HCT116 (cell line): Measurements from ENCODE around the gene ARL5A. TPM values are rescaled to one million over a fixed set of nuclear protein-coding genes. Genes with fewer than 3 reads are reported as not detected.

Experiments
- ATAC-seq: fragments of 200-7000 bp; cut with Tn5 transposase; 2 replicates; pipeline ENCODE4 v1.9.1; 2020; ENCODE audit warnings: mild to moderate bottlenecking, moderate library complexity
- BruUV-seq: library from RNA; stranded (reverse); fragments of 400-500 nt; replicated peaks from 2 replicates; lab custom pipeline; 2021; lab: Mats Ljungman, UMichigan
- CTCF ChIA-PET: fragments of 300-600 bp; sonication (Branson Sonifier 250); formaldehyde crosslinking; loops from one replicate; lab custom pipeline; 2021; ENCODE audit warnings: antibody characterized with exemption; lab: Charles Lee
- POLR2A ChIA-PET: fragments of 300-600, 350-600 bp; sonication (Branson Sonifier 250); formaldehyde crosslinking; loops from one replicate; lab custom pipeline; 2021; ENCODE audit warnings: antibody characterized with exemption; lab: Charles Lee
- RAD21 ChIA-PET, 2 experiments: fragments of 300-600 bp; sonication (Branson Sonifier 250); formaldehyde crosslinking; loops; one replicate each; lab custom pipeline; 2023; ENCODE audit warnings: low total read pairs in 2 of 2; ENCODE audit not compliant: uncharacterized antibody in 2 of 2, unreplicated experiment in 2 of 2, low non-redundant PET in 1 of 2; lab: Charles Lee
- DNase-seq: peaks from one replicate; pipeline ENCODE4 v3.0.0-alpha.2; 2010; ENCODE audit warnings: low read depth, low spot score
- H2AFZ ChIP-seq: fragments of 200-600 bp; shearing (Covaris generic), sonication (generic); 2 replicates; pipeline ENCODE4 v1.6.1; 2017; ENCODE audit warnings: low read depth, mixed run types, mixed read lengths, antibody characterized with exemption, low read length; ENCODE audit not compliant: poor library complexity, severe bottlenecking
- H3K27ac ChIP-seq: 2 replicates; pipeline ENCODE4 v1.5.1; 2012; ENCODE audit warnings: low read depth, low read length
- H3K27me3 ChIP-seq: fragments of 200-600 bp; sonication (generic); 2 replicates; pipeline ENCODE4 v1.6.1; 2016; ENCODE audit warnings: mixed run types, low read length, mixed read lengths; ENCODE audit not compliant: insufficient read depth
- H3K36me3 ChIP-seq, 2 experiments: fragments of 200-500 bp in 1 of 2; fragments of 200-600 bp in 1 of 2; sonication (Bioruptor generic) in 1 of 2; sonication (generic) in 1 of 2; 2 replicates each; pipeline versions ENCODE4 v1.5.1 to v1.6.1; 2014 to 2016; ENCODE audit warnings: low read length in 2 of 2, inconsistent platforms in 1 of 2, mixed read lengths in 1 of 2, mixed run types in 1 of 2; ENCODE audit not compliant: insufficient read depth in 2 of 2, control insufficient read depth in 1 of 2
- H3K4me1 ChIP-seq, 2 experiments: fragments of 200-600 bp in 1 of 2; sonication (generic) in 1 of 2; 2 replicates each; pipeline versions ENCODE4 v1.5.1 to v1.6.1; 2012 to 2017; ENCODE audit warnings: low read length in 2 of 2, inconsistent platforms in 1 of 2, mild to moderate bottlenecking in 1 of 2, mixed read lengths in 1 of 2, mixed run types in 1 of 2, moderate library complexity in 1 of 2; ENCODE audit not compliant: insufficient read depth in 2 of 2, control insufficient read depth in 1 of 2
- H3K4me2 ChIP-seq: fragments of 200-600 bp; sonication (generic); 2 replicates; pipeline ENCODE4 v1.6.1; 2017; ENCODE audit warnings: mixed run types, low read length, mixed read lengths
- H3K4me3 ChIP-seq, 2 experiments: fragments of 200-600 bp in 1 of 2; sonication (generic) in 1 of 2; replicated peaks in 1 of 2; 2 replicates each; pipeline ENCODE4 v1.5.1; 2011 to 2016; ENCODE audit warnings: low read length in 2 of 2, control low read depth in 1 of 2, low read depth in 1 of 2, mild to moderate bottlenecking in 1 of 2, mixed read lengths in 1 of 2, mixed run types in 1 of 2
- H3K79me2 ChIP-seq: fragments of 200-600 bp; sonication (generic); 2 replicates; pipeline ENCODE4 v1.6.1; 2017; ENCODE audit warnings: mild to moderate bottlenecking, mixed run types, low read length, moderate library complexity, mixed read lengths; ENCODE audit not compliant: insufficient read depth
- H3K9ac ChIP-seq: fragments of 200-600 bp; sonication (generic); 2 replicates; pipeline ENCODE4 v1.6.1; 2016; ENCODE audit warnings: low read length, mixed read lengths
- H3K9me2 ChIP-seq: fragments of 200-600 bp; sonication (generic), shearing (Covaris generic); 2 replicates; pipeline ENCODE4 v1.6.1; 2017; ENCODE audit warnings: mixed run types, mild to moderate bottlenecking, moderate library complexity; ENCODE audit not compliant: insufficient read depth
- H3K9me3 ChIP-seq, 2 experiments: fragments of 200-500 bp in 1 of 2; fragments of 200-600 bp in 1 of 2; sonication (Bioruptor generic) in 1 of 2; sonication (generic) in 1 of 2; 2 replicates each; pipeline ENCODE4 v1.6.1; 2014 to 2017; ENCODE audit warnings: low read length in 2 of 2, mixed read lengths in 2 of 2, inconsistent platforms in 1 of 2, low read depth in 1 of 2, mild to moderate bottlenecking in 1 of 2, mixed run types in 1 of 2, moderate library complexity in 1 of 2; ENCODE audit not compliant: control insufficient read depth in 1 of 2, insufficient read depth in 1 of 2
- H4K20me1 ChIP-seq: fragments of 200-600 bp; sonication (generic), shearing (Covaris generic); 2 replicates; pipeline ENCODE4 v1.6.1; 2017; ENCODE audit warnings: mixed run types, mild to moderate bottlenecking, moderate library complexity; ENCODE audit not compliant: insufficient read depth
- CBX3 ChIP-seq: IDR thresholded peaks from 2 replicates; pipeline ENCODE4 v1.6.1; 2012; ENCODE audit warnings: low read depth
- CEBPB ChIP-seq: IDR thresholded peaks from 2 replicates; pipeline ENCODE4 v1.6.1; 2012; ENCODE audit warnings: low read depth
- EZH2phosphoT487 ChIP-seq: fragments of 200-600 bp; IDR thresholded peaks from 2 replicates; pipeline ENCODE4 v1.6.1; 2018; ENCODE audit warnings: antibody characterized with exemption, borderline replicate concordance
- FOSL1 ChIP-seq: IDR thresholded peaks from 2 replicates; pipeline ENCODE4 v1.6.1; 2012; ENCODE audit warnings: low read depth
- POLR2AphosphoS5 ChIP-seq: IDR thresholded peaks from 2 replicates; pipeline ENCODE4 v1.6.1; 2011; ENCODE audit warnings: mild to moderate bottlenecking, low read depth, low read length, moderate library complexity
- RAD21 ChIP-seq: IDR thresholded peaks from 2 replicates; pipeline ENCODE4 v1.6.1; 2012; ENCODE audit warnings: low read depth, mild to moderate bottlenecking
- SIN3A ChIP-seq: IDR thresholded peaks from 2 replicates; pipeline ENCODE4 v1.6.1; 2012; ENCODE audit warnings: low read depth
- SRF ChIP-seq: IDR thresholded peaks from 2 replicates; pipeline ENCODE4 v1.6.1; 2012; ENCODE audit warnings: low read depth
- TCF7L2 ChIP-seq: IDR thresholded peaks from 2 replicates; pipeline ENCODE4 v1.7.0; 2011; ENCODE audit warnings: borderline replicate concordance, inconsistent platforms; ENCODE audit not compliant: insufficient read depth, insufficient read length; ENCODE audit errors: extremely low read depth
- YY1 ChIP-seq: IDR thresholded peaks from 2 replicates; pipeline ENCODE4 v1.6.1; 2011; ENCODE audit warnings: low read length, low read depth, moderate library complexity, mild to moderate bottlenecking; ENCODE audit not compliant: insufficient replicate concordance; ENCODE audit errors: extremely low read depth
- intact Hi-C: fragments of 100-400 bp; cut with micrococcal nuclease; formaldehyde crosslinking; loops from 2 replicates; pipeline ENCODE4 v1.10.0; 2022
- total RNA-seq: library from RNA; stranded (reverse); gene quantifications from one replicate; pipeline ENCODE4 v1.2.1, GENCODE V29; 2021; ENCODE audit not compliant: unreplicated experiment
- TF ChIP-seq, protein P1 (sequence below): IDR thresholded peaks from 2 replicates; pipeline ENCODE4 v1.6.1; 2012
- TF ChIP-seq, protein P2 (sequence below): IDR thresholded peaks from 2 replicates; pipeline ENCODE4 v1.6.1; 2012; ENCODE audit warnings: low read depth
- TF ChIP-seq, protein P3 (sequence below): IDR thresholded peaks from 2 replicates; pipeline ENCODE4 v1.6.1; 2011; ENCODE audit warnings: mild to moderate bottlenecking, low read length, moderate library complexity; ENCODE audit not compliant: insufficient replicate concordance; ENCODE audit errors: extremely low read depth

ARL5A gene
- total RNA-seq, 1 experiment from 2014 or later, result 74.4 TPM

DNA sequence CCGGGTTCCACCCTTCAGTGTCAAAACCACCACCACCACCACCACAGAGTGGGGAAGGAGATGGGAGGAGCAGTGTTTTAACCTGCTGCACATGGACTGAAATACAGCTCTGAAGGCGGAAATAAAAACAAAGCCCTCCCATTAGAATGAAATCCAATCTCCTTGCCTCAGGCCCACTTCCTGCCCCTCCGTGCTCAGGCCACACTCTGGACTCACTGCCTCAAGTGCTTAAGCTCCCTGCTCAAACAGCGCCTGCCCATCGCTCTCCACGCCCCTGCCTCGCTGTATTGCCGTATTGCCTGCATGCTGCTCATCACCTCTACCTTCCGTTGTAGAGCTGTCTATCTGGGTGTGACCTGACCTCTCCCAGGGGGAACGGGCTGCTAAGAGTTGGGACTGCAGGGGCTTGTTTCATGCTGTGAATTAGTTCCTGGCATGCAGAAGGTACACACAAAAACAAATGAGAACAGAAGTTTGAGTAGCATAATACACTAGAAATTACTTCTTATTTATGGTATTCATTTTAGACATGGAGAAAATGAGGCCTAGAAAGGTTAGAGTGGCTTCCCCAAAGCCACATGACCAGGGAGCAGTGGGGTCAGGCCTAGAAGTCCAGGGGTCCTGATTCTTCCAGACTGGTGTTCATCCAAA, 62.3 kb downstream of the ARL5A start:
- no peak for TF ChIP-seq SRF
- TF ChIP-seq, protein P1, sequence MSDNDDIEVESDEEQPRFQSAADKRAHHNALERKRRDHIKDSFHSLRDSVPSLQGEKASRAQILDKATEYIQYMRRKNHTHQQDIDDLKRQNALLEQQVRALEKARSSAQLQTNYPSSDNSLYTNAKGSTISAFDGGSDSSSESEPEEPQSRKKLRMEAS, result no peak
- ATAC-seq (no peak), DNase-seq (no peak)
- H3K9me3 ChIP-seq, result no peaks in the 10 kb centered on the region
- BruUV-seq, result no TSS peak
- intact Hi-C loops, result no loop called here
- no peaks in the 10 kb centered on the region for H3K27me3 ChIP-seq
- no peak overlapping the region for H2AFZ ChIP-seq
- no peaks in the 10 kb centered on the region for H3K9me2 ChIP-seq
- peaks cover 0 to 11% of the 10 kb centered on the region in 2 experiments; a peak in 2 of 4 replicates for H3K4me1 ChIP-seq
- H3K4me2 ChIP-seq, result no peak overlapping the region
- H3K36me3 ChIP-seq, result no peaks in the 10 kb centered on the region
- no peak overlapping the region for H3K27ac ChIP-seq
- H4K20me1 ChIP-seq, result no peaks in the 10 kb centered on the region
- RAD21 ChIA-PET, result no interaction called here
- CTCF ChIA-PET, result no interaction called here
- H3K9ac ChIP-seq, result no peak overlapping the region
- no peak overlapping the region for H3K4me3 ChIP-seq
- POLR2A ChIA-PET, result no interaction called here
- no peaks in the 10 kb centered on the region for H3K79me2 ChIP-seq

DNA sequence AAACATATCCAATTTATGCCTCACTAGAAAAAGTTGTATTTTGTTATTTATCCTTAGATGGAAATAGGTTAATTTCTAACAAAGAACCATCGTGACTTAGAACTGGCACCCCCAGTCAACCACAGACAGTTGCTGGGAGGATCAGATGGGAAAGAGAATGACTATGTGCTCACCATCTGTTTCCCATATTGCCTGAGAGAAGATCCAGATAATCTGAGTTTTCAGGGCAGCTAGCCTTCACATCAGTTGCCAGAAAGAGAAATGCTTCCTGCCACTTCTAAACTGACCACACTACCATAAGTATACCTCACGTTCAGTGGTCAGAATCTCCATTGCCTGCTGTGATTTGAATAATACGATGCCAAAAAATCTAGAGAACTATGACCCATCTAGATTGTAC, 65.5 kb downstream of the ARL5A start:
- no peaks in the 10 kb centered on the region for H3K9me3 ChIP-seq
- peaks cover 0 to 7% of the 10 kb centered on the region in 2 experiments; a peak in 2 of 4 replicates for H3K4me1 ChIP-seq
- H3K27me3 ChIP-seq, result no peaks in the 10 kb centered on the region
- CTCF ChIA-PET, result no interaction called here
- no peak for DNase-seq
- H3K9me2 ChIP-seq, result no peaks in the 10 kb centered on the region
- intact Hi-C loops, result no loop called here
- H4K20me1 ChIP-seq, result no peaks in the 10 kb centered on the region
- no peaks in the 10 kb centered on the region for H3K79me2 ChIP-seq
- no peak overlapping the region for H3K9ac ChIP-seq
- RAD21 ChIA-PET, result no interaction called here
- no peak overlapping the region for H3K4me3 ChIP-seq
- no TSS peak for BruUV-seq
- H3K27ac ChIP-seq, result no peak overlapping the region
- H3K36me3 ChIP-seq, result no peaks in the 10 kb centered on the region
- ATAC-seq, result no peak
- POLR2A ChIA-PET, result no interaction called here
- H2AFZ ChIP-seq, result no peak overlapping the region
- no peak overlapping the region for H3K4me2 ChIP-seq
- TF ChIP-seq SRF, result no peak
- no peak for TF ChIP-seq FOSL1
- no peak for TF ChIP-seq CBX3
- no peak for TF ChIP-seq RAD21
- TF ChIP-seq, protein P2, sequence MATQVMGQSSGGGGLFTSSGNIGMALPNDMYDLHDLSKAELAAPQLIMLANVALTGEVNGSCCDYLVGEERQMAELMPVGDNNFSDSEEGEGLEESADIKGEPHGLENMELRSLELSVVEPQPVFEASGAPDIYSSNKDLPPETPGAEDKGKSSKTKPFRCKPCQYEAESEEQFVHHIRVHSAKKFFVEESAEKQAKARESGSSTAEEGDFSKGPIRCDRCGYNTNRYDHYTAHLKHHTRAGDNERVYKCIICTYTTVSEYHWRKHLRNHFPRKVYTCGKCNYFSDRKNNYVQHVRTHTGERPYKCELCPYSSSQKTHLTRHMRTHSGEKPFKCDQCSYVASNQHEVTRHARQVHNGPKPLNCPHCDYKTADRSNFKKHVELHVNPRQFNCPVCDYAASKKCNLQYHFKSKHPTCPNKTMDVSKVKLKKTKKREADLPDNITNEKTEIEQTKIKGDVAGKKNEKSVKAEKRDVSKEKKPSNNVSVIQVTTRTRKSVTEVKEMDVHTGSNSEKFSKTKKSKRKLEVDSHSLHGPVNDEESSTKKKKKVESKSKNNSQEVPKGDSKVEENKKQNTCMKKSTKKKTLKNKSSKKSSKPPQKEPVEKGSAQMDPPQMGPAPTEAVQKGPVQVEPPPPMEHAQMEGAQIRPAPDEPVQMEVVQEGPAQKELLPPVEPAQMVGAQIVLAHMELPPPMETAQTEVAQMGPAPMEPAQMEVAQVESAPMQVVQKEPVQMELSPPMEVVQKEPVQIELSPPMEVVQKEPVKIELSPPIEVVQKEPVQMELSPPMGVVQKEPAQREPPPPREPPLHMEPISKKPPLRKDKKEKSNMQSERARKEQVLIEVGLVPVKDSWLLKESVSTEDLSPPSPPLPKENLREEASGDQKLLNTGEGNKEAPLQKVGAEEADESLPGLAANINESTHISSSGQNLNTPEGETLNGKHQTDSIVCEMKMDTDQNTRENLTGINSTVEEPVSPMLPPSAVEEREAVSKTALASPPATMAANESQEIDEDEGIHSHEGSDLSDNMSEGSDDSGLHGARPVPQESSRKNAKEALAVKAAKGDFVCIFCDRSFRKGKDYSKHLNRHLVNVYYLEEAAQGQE, result no peak
- no peak for TF ChIP-seq POLR2AphosphoS5
- TF ChIP-seq SIN3A, result no peak
- TF ChIP-seq CEBPB, result no peak
- TF ChIP-seq, protein P1, result no peak
- no peak for TF ChIP-seq YY1
- no peak for TF ChIP-seq EZH2phosphoT487
- no peak for TF ChIP-seq TCF7L2
- TF ChIP-seq, protein P3, sequence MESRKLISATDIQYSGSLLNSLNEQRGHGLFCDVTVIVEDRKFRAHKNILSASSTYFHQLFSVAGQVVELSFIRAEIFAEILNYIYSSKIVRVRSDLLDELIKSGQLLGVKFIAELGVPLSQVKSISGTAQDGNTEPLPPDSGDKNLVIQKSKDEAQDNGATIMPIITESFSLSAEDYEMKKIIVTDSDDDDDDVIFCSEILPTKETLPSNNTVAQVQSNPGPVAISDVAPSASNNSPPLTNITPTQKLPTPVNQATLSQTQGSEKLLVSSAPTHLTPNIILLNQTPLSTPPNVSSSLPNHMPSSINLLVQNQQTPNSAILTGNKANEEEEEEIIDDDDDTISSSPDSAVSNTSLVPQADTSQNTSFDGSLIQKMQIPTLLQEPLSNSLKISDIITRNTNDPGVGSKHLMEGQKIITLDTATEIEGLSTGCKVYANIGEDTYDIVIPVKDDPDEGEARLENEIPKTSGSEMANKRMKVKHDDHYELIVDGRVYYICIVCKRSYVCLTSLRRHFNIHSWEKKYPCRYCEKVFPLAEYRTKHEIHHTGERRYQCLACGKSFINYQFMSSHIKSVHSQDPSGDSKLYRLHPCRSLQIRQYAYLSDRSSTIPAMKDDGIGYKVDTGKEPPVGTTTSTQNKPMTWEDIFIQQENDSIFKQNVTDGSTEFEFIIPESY, result no peak
